NCI-H2029 treated with DMSO at 0.1 percent for 48 hours (cell line): ENCODE data around the gene MBD2.
"Not testable (repeated sequence)": the region's sequence is repeated elsewhere in the genome, so short reads cannot be mapped to it uniquely, and the experiment has no call there.

ENCODE experiments used
- DNase-seq: peaks from one replicate; lab custom pipeline; 2025; lab: John Stamatoyannopoulos, UW

MBD2 gene

DNA sequence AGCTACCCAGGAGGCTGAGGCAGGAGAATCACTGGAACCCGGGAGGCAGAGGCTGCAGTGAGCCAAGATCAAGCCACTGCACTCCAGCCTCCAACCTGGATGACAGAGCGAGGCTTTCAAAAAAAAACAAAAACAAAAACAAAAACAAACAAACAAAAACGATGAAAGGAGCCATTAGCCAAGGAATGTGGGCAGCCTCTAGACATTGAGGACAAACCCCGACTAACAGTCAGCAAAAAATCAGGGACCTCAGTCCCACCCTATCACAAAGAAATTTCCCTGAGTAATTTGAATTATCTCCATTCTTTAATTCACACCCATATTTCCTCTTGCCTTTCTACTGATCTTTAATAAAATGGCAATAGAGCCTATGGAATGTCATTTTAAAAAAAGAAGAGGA, 75.8 kb downstream of the MBD2 start:
- DNase-seq: no peak

DNA sequence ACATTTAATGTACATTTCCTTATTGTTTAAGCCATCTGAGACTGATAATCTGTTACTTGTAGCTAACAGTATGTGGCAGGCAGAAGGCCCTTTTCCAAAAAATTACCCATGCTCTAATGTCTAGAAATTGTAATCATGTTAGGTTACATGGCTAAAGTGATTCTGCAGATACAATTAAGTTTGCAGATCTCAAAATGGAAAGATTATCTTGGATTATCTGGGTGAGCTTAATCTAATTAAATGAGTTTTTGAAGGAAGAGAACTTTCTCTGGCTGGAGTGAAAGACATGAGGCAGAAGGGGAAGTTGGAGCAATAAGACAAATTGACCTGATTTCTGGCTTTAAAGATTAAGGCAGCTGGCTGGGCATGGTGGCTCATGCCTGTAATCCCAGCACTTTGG, 76.3 kb downstream of the MBD2 start:
- no peak for DNase-seq

DNA sequence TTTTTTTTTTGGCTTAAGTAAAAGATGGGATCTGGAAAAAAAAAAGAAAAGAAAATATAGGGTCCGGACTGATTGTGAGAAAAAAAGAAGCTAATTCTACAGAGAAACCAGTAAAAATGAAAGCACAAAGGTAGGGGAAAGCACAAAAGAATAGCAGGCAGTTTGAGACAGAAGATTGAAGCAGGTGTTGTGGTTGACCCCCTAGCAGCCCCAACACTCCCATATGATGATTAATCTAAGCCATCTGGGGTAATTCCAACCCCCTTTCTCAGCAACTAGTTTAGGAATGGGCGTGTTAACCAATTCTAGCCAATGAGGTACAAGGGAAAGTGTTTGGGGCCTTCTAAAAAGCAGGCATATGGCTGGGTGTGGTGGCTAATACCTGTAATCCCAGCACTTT, 77.0 kb downstream of the MBD2 start:
- DNase-seq: no peak

DNA sequence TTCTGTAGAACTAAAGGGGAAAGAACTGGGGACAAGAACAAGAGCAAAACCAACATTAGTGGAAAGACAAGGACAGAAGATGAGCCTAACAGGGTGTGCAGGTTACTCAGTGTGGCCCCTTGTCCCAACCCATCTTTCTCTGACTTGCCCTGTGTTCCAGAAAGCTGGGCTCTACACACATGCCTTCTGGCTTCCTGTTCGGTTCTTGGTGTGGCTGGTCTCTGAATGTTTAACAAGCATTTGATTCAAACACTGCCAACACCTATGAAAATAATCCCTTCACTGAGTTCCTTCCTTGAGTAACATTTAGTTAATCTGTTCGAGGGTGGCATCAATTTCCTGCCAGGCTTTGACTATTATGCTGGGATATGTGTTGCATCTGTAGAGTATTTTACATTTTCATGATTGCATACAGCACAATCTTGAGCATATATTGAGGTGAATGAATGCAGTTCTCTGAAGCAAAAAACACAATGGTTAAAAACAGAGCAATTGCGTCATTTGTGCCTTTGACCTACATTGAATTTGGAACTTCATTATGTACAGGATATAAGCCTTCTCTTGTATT, 83.3 kb downstream of the MBD2 start:
- no peak for DNase-seq

DNA sequence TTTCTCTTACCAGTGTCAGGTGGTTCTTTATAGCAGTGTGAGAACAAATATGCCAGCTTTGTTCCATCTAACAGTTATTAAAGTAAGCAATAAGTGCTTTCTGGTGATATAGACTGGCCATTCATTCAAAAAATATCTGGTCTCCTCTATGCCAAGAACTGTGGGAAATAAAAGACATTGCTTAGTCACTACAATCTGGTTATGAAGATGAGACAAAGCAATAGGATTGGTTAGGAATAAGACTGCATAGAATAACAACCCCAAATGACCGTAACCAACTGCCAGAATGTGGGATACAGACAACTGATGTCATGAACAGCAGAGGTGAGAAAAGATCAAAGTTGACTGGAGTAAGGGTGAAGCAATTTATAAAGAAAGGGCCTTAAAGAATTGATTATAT, 83.8 kb downstream of the MBD2 start:
- DNase-seq: no peak

DNA sequence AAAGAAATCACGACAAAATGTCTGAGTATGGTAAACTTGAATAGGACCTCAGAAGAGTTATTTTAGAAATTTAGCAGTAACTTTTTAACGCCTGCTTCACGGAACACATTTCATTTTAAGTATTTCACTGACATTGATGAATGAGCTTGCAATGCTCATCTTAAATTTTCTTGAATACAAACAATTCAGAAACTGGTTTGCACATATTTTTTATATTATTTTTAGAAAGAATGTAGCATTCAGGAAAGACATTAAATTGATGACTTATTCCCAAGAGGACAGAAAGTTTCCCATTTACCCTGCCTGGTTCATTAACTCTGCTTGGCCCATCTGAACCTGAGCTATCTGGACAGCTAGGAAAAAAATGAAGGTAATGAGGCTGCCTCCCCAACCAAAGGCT, 89.3 kb downstream of the MBD2 start:
- no peak for DNase-seq

DNA sequence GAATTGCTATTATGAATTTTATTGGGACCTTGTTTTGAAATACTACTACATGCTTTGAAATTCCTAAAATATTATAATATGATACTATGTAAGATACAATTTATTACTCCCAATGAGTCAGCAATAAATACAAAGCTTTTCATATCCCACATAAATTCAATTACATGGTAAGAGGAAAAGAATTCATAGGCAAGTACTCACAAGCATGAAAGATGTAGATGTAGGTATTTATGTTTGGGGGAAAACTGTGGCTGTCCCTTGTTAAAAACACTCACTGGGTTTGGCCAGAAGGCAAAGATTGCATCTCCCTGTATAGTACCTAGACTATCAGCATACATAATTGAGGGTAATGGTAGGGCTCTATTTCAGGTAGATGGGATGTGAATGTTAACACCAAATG, 90.4 kb downstream of the MBD2 start:
- DNase-seq: no peak

DNA sequence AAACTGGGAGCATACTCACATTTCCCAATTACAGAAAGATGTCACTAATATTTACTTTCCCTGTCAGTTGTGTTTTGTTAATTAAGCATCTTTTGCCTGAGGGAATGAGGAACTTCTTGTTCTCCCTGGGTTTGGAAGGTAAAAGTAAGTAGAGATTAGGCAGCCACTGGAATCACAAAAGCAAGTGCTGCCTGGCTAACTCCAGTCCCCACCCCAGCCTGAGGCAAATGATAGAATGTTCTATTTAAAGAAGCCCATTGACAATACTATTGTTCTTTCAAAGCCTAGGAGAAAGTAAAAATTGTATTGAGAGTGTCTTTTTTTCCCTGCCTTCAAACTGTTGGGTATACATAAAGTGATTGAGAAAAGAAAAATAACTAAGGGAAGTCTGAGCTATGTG, 93.8 kb downstream of the MBD2 start:
- no peak for DNase-seq

DNA sequence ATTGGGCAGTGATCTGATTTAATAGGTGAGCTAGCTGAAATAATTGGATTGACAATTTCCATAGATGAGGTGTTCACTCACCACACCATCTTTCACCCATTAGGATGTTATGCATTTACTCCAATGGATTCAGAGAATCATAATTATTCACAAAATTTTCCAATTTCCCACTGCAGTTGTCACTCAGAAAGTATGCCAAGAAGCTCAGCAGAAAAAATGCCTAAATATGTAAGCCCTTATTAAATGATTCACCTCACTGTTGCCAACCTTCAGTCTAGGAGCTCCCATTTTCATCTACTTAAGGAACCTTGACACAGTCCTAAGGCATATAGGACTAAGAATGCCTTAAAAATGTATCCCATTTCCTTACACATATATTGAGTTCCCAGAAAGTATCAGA, 94.3 kb downstream of the MBD2 start:
- no peak for DNase-seq

DNA sequence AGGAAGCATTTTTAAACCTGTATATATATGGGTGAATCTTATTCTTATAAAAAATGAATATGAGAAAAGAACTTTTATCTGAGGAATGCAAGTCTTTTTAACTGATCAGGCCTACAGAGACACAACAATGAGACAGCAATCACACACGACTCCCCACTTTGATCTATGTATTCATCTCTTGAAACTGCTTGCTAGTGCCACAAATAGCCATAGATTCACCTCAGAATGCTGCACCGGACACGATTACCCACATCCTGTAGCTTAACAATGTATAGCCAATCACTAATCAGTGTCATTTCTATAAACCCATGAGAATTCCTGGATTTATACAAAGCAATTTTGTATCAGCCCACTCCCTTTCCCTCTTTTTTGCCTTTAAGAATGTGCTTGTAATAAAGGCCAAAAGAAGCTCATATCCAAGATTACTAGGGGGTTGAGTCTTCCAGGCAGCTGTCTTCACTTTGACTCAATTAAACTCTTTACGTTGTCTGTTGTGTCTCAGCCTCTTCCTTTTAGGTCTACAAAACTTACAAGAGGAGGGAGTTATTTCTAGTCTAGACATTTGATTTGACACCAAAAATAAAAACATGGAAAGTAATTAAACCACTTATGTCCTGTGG, 94.9 kb downstream of the MBD2 start:
- no peak for DNase-seq

DNA sequence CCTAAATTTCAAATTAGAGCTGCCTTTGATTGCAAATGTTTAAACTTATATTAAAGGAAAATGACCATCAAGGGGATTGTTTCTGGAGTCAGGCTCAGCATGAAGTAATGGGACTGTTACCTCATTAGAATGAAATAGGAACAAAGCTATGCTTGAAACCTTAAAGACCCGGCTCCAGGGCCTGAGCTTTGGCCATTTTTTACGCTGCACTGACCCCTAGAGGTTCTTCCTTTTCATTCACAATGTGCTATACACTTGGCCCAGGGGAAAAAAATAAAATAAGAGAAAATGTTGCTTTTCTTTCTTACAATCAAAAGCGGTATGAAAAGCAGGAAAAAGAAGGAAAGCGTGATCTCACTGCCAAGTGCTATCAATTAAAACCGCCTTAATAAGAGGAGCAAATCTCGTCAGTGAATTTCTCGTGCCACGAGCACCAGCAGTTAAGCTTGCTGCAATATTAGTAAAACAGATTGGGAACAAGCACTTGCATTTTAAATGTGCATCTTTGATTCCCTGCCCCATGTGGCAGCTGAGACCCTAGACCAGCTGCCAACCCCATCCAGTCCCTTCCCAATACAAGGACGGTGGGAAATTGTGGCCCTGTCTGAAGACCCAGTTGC, 96.6 kb downstream of the MBD2 start:
- no peak for DNase-seq

DNA sequence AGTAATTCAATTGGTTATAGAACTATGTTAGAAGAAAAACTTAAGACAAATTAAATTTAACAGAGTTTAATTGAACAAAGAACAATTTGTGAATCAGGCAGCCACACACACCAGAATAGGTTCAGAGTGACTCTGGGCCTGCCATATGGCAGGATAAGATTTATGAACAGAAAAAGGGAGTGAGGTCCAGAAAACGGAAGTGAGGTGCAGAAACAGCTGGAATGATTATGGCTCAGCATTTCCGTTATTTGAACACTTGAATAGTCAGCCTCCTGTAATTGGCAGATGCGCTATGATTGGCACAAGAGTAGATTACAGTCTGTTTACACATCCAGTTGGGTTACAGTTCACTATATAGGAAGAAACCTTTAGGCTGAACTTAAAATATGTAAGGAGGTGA, 99.0 kb downstream of the MBD2 start:
- no peak for DNase-seq

DNA sequence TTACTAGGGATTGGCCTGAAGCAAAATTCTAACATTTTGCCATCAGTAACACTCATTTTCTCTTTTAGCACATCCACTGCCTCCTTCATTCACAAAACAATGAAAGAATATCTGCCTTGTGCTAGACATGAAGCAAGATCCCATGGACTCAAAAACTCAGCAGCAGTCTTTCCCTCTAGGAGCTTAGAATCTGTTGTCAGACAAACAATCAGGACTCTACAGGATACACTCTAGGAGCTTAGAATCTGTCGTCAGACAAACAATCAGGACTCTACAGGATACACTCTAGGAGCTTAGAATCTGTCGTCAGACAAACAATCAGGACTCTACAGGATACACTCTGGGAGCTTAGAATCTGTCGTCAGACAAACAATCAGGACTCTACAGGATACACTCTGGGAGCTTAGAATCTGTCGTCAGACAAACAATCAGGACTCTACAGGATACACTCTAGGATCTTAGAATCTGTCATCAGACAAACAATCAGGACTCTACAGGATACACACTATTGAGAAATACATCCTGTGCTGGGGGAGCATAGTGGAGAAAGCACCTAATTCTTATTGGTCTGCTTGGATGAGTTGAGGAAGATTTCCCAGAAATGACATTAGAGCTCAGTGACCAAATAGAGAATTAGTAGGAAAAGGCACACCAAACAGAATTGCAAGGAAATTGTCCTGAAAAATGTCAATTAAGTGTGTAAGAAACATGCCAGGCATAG, 100.6 kb downstream of the MBD2 start:
- DNase-seq: not testable (repeated sequence)

DNA sequence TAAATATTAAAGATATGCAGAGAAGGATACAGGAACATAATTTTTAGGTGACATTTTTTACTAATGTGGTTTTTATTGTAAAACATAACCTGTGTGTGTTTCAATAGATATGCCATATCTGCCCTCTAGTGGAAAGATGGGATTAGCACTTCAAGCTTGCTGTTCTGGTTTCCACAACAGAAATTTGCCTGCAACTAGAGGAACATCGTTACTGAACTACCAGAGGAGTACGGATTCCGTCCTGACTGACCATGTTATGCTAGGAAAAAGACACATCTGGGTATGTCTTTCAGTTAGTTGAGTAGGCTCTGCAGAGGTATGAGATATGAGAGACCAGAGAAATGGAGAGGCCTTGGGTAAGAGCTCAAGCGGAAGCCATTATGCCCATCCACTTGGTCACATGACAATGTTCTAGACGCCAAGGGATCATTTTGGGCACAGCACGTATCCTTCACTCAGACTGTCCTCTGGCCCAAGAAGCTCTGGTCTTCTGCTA, 104.9 kb downstream of the MBD2 start:
- DNase-seq: peak; percentile 6

DNA sequence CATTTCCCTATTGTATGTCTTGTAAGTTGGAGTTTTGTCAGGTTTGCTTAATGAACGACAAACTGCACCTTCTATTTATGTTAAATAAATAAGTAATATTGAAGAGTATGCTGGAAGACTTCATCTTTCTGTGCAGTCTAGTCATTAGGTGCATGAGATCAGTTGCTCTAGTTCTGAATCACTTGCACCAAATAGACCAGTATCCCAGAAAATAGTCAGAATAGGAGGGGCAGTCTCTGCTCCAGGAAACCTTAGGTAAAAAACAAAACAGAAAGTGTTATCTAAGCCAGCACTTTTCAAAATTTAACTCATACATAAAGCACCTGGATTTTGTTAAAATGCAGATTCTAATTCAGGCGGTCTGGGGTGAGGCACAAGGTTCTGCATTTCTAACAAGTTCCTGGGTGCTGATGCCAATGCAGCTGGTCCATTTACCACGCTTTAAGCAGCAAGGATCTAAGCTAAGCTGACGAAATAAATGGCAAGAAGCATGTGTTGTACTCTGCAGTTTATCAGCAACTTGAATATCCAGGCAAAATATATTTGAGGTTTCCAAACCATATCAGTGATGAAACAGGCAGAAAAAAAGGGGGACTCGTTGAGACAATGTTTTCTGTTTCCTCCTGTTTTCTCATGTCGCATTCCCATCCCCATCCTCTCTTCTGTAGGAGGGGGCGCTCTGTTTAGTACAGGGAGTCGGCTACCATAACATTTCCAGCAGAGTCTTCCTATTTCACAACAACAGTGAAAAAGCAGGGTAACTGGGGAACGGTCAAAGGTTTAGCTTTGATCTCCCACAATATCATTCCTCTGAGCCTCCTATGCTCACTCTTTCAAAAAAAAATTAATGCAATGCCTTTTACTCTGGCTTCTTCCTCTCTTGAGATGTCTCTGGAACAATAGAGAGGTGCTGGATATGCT, 106.4 kb downstream of the MBD2 start:
- no peak for DNase-seq

DNA sequence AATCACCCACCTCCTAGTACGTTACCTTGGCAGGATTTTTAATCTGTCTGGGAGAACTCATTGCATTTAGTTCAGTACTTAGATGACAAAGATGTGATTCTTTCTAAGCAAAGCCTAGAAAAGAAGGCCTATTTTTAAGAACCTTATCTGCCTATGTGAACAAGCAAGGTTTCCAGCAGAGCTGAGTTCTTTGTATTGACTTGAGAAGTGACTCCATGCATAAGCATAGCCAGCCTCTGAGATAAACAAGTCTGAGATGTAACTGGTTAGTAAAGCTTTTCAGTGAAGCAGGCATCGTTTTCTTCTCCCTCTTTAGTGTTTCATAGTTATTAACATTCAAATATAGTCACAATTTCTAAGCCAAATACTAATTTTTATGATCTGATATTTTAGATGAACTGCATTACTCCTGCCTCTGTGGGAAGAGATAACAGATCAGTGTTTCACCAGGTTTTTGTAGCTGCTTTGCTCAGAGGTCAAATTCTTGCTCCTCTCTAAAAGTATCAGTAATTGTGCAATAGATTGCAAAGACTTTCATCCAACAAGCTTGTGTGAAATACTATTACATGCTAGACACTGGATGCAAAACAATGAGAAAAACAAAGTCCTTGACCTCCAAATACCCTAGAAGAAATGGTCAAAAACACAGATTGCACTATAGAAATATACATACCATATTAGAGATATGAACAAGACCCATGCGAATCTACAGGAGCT, 107.8 kb downstream of the MBD2 start:
- no peak for DNase-seq

DNA sequence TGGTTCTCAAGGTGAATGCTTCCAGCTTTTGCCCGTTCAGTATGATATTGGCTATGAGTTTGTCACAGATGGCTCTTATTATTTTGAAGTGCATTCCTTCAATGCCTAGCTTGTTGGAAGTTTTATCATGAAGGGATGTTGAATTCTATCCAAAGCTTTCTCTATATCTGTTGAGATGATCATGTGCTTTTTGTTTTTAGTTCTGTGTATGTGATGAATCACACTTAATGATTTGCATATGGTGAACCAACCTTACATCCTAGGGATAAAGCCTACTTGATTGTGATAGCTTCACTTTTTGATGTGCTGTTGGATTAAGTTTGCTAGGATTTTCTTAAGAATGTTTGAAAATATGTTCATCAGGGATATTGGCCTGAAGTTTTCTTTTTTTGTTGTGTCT, 112.1 kb downstream of the MBD2 start:
- no peak for DNase-seq

DNA sequence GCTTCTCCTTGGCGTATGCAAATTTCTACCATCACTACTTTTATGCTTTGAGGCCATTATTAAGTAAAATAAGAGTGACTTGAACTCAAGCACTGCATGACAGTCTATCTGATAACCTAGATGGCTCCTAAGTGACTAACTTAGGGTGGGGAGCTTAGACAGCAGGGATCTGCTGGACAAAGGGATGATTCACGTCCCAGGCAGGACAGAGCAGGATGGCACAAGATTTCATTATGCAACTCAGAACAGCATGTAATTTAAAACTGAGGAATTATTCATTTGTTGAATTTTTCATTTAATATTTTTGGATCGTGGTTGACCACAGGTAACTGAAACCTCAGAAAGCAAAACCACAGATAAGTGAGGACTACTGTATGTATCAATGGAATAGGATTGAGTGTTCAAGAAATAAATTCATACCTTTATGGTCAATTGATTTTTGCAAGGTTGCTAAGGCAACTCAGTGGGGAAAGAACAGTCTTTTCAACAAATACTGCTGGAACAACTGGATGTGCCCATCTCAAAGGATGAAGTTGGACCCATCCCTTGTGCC, 115.3 kb downstream of the MBD2 start:
- DNase-seq: no peak

DNA sequence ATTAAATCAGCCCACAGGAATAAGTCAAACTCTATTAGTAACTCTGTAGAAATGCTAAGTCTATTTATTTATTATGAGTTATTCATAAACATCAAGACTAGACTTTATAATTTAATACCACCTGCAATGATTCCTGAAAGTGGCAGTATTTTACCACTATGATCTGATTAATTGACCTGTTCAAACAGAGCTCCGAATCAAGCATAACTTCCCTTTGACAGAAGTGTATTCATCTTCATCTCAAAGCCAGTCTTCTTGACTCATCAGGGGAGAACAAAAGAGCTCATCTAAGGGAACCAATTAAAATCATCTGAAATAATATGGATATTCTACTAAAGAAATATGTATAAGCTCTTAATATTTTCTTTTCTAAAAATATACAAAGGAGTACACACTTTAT, 122.3 kb downstream of the MBD2 start:
- DNase-seq: no peak
